OCI-LY3 (cell line): ENCODE results near the gene XPO6.
"Not testable (repeated sequence)": the region's sequence is repeated elsewhere in the genome, so short reads cannot be mapped to it uniquely, and the experiment has no call there.

Experiments
- H2AFZ ChIP-seq: fragments of 200-600, 300-600 bp; shearing (Covaris generic); 2 replicates; pipeline ENCODE4 v1.6.0; 2014; ENCODE audit warnings: antibody characterized with exemption, low read depth, low read length
- H3K27ac ChIP-seq: fragments of 200-600, 300-600 bp; sonication (generic); 2 replicates; pipeline ENCODE4 v1.5.1; 2014; ENCODE audit warnings: mild to moderate bottlenecking, low read length, moderate library complexity, mixed read lengths
- H3K27me3 ChIP-seq: fragments of 200-600, 300-600 bp; sonication (generic); 2 replicates; pipeline ENCODE4 v1.6.1; 2014; ENCODE audit warnings: low read depth, low read length, mixed read lengths
- H3K36me3 ChIP-seq: fragments of 200-600, 300-600 bp; sonication (generic); replicated peaks from 2 replicates; pipeline ENCODE3; 2014; ENCODE audit warnings: low read depth, low read length, mixed read lengths
- H3K4me1 ChIP-seq: fragments of 300-600, 200-600 bp; sonication (generic); 2 replicates; pipeline ENCODE4 v1.6.1; 2014; ENCODE audit warnings: low read length, mixed read lengths
- H3K4me2 ChIP-seq: fragments of 200-600, 300-600 bp; sonication (generic); 2 replicates; pipeline ENCODE4 v1.6.1; 2014; ENCODE audit warnings: low read length, mixed read lengths
- H3K4me3 ChIP-seq: fragments of 300-600, 200-600 bp; sonication (generic); 2 replicates; pipeline ENCODE4 v1.5.1; 2014; ENCODE audit warnings: antibody characterized with exemption, mild to moderate bottlenecking, low read length, moderate library complexity
- H3K79me2 ChIP-seq: fragments of 300-600, 200-600 bp; shearing (Covaris generic); 2 replicates; pipeline ENCODE4 v1.6.1; 2014; ENCODE audit warnings: mild to moderate bottlenecking, low read length, mixed read lengths
- H3K9ac ChIP-seq: fragments of 300-600, 200-600 bp; shearing (Covaris generic); 2 replicates; pipeline ENCODE4 v1.6.0; 2014; ENCODE audit warnings: mild to moderate bottlenecking, low read length, moderate library complexity
- H3K9me3 ChIP-seq: fragments of 200-600, 300-600 bp; shearing (Covaris generic); 2 replicates; pipeline ENCODE4 v1.6.1; 2014; ENCODE audit warnings: low read length, mixed read lengths; ENCODE audit not compliant: insufficient read depth
- H4K20me1 ChIP-seq: fragments of 200-600, 300-600 bp; sonication (generic); 2 replicates; pipeline ENCODE4 v1.6.1; 2016; ENCODE audit warnings: low read length, mixed read lengths; ENCODE audit not compliant: insufficient read depth
- EZH2phosphoT487 ChIP-seq: fragments of 200-600 bp; shearing (Covaris generic); IDR thresholded peaks from 2 replicates; pipeline ENCODE4 v1.6.1; 2018; ENCODE audit warnings: antibody characterized with exemption, mixed run types, low read depth
- TF ChIP-seq, protein P1 (sequence below): fragments of 200-600, 300-600 bp; sonication (generic); IDR thresholded peaks from 2 replicates; pipeline ENCODE4 v1.5.1; 2014; ENCODE audit warnings: antibody characterized with exemption, low read length, low read depth

The XPO6 gene

DNA sequence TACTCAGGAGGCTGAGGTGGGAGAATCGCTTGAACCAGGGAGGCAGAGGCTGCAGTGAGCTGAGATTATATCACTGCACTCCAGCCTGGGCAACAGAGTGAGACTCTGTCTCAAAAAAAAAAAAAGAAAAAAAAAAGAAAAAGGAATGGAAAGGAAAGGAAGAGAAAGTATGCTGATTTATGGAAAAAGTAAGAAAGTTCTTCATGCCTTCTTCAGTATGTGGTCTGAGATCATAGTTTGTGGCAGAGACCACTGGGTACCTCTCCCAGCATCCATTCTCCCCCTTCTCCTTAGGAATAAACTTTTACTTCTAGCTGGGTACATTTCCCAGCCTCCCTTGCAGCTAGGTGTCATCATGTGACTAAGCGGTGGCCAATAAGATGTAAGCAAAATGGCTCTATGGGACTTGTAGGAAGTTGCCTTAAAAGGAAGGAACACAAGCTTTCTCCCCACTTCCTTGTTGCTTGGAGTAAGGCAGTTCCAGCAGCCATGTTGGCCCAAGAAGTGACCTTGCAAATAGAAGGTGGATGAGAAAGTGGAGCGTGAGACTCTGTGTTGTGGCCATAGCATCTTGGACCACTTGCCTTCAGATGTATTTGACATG, 26.1 kb upstream of the XPO6 start:
- Histone ChIP-seq H3K79me2 (no peaks in the 10 kb centered on the region), H3K4me1 (peaks cover 4% of the 10 kb centered on the region; the same call in 1 of the 2 replicates), H3K27me3 (0 out of 2 replicates have a peak, but pooled peaks cover 3% of the 10 kb centered on the region), H3K4me2 (no peak overlapping the region), H2AFZ (no peak overlapping the region), H3K9ac (no peak overlapping the region), H3K27ac (no peak overlapping the region), H3K9me3 (no peaks in the 10 kb centered on the region), H4K20me1 (no peaks in the 10 kb centered on the region), H3K36me3 (no peaks in the 10 kb centered on the region), H3K4me3 (no peak overlapping the region)
- TF ChIP-seq, protein P1, sequence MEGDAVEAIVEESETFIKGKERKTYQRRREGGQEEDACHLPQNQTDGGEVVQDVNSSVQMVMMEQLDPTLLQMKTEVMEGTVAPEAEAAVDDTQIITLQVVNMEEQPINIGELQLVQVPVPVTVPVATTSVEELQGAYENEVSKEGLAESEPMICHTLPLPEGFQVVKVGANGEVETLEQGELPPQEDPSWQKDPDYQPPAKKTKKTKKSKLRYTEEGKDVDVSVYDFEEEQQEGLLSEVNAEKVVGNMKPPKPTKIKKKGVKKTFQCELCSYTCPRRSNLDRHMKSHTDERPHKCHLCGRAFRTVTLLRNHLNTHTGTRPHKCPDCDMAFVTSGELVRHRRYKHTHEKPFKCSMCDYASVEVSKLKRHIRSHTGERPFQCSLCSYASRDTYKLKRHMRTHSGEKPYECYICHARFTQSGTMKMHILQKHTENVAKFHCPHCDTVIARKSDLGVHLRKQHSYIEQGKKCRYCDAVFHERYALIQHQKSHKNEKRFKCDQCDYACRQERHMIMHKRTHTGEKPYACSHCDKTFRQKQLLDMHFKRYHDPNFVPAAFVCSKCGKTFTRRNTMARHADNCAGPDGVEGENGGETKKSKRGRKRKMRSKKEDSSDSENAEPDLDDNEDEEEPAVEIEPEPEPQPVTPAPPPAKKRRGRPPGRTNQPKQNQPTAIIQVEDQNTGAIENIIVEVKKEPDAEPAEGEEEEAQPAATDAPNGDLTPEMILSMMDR, result no peak
- no peak for TF ChIP-seq EZH2phosphoT487

DNA sequence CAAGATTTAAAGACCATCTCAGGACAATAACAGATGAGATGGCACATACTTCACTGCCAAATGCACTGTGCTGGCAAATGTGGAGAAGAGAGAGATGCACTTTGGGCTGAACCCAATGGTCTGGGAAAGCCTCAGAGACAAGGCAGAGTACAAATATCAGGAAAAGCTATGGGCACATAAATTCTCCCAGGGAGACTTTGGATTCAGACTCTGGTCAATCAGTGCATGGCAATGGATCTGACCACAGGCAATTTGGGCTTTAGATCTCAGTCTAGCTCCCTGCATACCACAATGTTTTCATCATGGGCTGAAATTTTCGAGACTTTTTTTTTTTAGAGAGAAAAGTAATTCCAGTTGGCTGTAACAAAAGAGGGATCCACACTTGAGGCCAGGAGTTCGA, 20.0 kb upstream of the XPO6 start:
- Histone ChIP-seq H3K4me1 (no peaks in the 10 kb centered on the region), H3K79me2 (no peaks in the 10 kb centered on the region), H3K9ac (no peak overlapping the region), H3K4me3 (no peak overlapping the region), H3K27ac (no peak overlapping the region), H3K9me3 (no peaks in the 10 kb centered on the region), H3K27me3 (0 out of 2 replicates have a peak, but pooled peaks cover 3% of the 10 kb centered on the region), H4K20me1 (no peaks in the 10 kb centered on the region), H3K4me2 (no peak overlapping the region), H3K36me3 (no peaks in the 10 kb centered on the region), H2AFZ (no peak overlapping the region)
- TF ChIP-seq, protein P1, result no peak
- TF ChIP-seq EZH2phosphoT487, result no peak

DNA sequence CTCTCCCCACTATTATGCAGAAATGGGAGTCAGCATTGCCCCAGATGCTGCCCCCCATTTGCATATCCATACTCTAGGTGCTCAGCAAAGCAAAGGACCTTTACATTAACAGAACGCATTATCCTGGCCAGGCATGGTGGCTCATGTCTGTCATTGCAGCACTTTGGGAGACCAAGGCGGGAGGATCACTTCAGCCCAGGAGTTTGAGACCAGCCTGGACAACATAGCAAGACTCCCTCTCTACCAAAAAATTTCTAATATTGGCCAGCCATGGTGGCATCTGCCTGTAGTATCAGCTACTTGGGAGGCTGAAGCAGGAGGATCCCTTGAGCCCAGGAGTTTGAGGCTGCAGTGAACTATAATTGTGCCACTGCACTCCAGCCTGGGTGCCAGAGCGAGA, 12.1 kb upstream of the XPO6 start:
- not testable (repeated sequence) for H3K4me1 ChIP-seq, H3K9me3 ChIP-seq, H3K27ac ChIP-seq, H4K20me1 ChIP-seq, H3K4me3 ChIP-seq, H3K27me3 ChIP-seq, H3K4me2 ChIP-seq, H3K9ac ChIP-seq, H3K36me3 ChIP-seq, H2AFZ ChIP-seq, H3K79me2 ChIP-seq

DNA sequence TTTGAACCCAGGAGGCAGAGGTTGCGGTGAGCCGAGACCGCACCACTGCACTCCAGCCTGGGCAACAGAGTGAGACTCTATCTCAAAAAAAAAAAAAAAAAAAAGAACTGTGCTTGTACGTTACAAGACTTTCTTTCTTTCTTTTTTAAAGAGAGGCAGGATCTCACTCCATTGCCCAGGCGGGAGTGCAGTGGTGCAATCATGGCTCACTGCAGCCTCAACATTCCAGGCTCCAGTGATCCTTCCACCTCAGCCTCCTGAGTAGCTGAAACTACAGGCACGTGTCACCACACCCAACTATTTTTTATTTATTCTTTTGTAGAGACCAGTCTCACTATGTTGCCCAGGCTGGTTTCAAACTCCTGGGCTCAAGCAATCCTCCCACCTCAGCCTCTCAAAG, 8.0 kb upstream of the XPO6 start:
- not testable (repeated sequence) for H3K4me2 ChIP-seq, H3K79me2 ChIP-seq, H3K9me3 ChIP-seq, H4K20me1 ChIP-seq, H3K4me3 ChIP-seq, H3K27ac ChIP-seq, H3K4me1 ChIP-seq, H3K36me3 ChIP-seq, H3K27me3 ChIP-seq, H3K9ac ChIP-seq, H2AFZ ChIP-seq

DNA sequence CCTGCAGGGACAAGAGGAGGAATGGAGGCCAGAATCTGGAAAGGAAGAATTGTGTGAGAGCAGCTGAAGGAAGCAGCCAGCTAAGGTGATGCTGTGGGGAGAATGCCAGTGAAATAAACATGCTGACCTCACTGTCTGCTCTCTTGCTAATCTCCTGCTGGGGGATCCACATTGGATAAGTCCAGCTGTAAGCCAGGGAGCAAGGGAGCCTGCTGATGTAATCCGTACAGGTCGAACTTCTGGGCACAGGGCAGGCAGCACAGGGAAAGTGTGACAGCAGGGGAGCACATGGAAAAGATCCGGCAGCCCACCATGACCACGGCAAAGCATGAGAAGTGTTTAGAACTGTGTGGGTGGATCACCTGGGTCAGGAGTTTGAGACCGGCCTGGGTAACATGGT, 7.5 kb upstream of the XPO6 start:
- H3K9ac ChIP-seq, result no peak overlapping the region
- TF ChIP-seq, protein P1, result no peak
- no peak for TF ChIP-seq EZH2phosphoT487
- no peak overlapping the region for H3K4me2 ChIP-seq
- no peak overlapping the region for H3K4me3 ChIP-seq
- H3K9me3 ChIP-seq, result no peaks in the 10 kb centered on the region
- no peaks in the 10 kb centered on the region for H3K4me1 ChIP-seq
- H3K27ac ChIP-seq, result no peak overlapping the region
- no peaks in the 10 kb centered on the region for H3K27me3 ChIP-seq
- H4K20me1 ChIP-seq, result no peaks in the 10 kb centered on the region
- H2AFZ ChIP-seq, result no peak overlapping the region
- H3K79me2 ChIP-seq, result no peaks in the 10 kb centered on the region
- no peaks in the 10 kb centered on the region for H3K36me3 ChIP-seq
